HepG2 (cell line): ENCODE measurements around the gene DDIT4. TPM values are rescaled to one million over a fixed set of nuclear protein-coding genes. Genes with fewer than 3 reads are reported as not detected.
A peak's percentile ranks its signal among the peaks of the same experiment; 100 is the strongest.

Experiments used
- ATM ChIP-seq: fragments of 450-650 bp; IDR thresholded peaks from 2 replicates; pipeline ENCODE4 v1.7.1; 2017; ENCODE audit warnings: mild to moderate bottlenecking, borderline replicate concordance
- MIER3 ChIP-seq: IDR thresholded peaks from 2 replicates; pipeline ENCODE4 v1.6.1; 2016; ENCODE audit warnings: missing compliant biosample characterization, borderline replicate concordance
- NBN ChIP-seq: fragments of 450-650 bp; conservative IDR thresholded peaks from 2 replicates; pipeline ENCODE4 v1.6.1; 2017
- NFIC ChIP-seq: IDR thresholded peaks from 2 replicates; pipeline ENCODE4 v1.6.1; 2012; ENCODE audit warnings: mild to moderate bottlenecking, low read length, inconsistent platforms
- NFYC ChIP-seq: IDR thresholded peaks from 2 replicates; pipeline ENCODE4 v1.6.1; 2016; ENCODE audit warnings: missing genetic modification reagents, missing compliant biosample characterization
- NPAS2 ChIP-seq: sonication (generic); formaldehyde crosslinking; IDR thresholded peaks from 2 replicates; pipeline ENCODE4 v1.8.0; 2022; ENCODE audit warnings: mild to moderate bottlenecking, missing genetic modification reagents, borderline replicate concordance
- NR2F6 ChIP-seq, 2 experiments: IDR thresholded peaks; 2 replicates each; pipeline ENCODE4 v1.6.1; 2016; ENCODE audit warnings: antibody characterized with exemption in 1 of 2, mild to moderate bottlenecking in 1 of 2
- PBX3 ChIP-seq: sonication (generic); formaldehyde crosslinking; IDR thresholded peaks from 2 replicates; pipeline ENCODE4 v1.8.1; 2023; ENCODE audit warnings: missing genetic modification reagents, inconsistent platforms, borderline replicate concordance
- PRPF4 ChIP-seq: fragments of 200-400 bp; formaldehyde crosslinking; IDR thresholded peaks from 2 replicates; pipeline ENCODE4 v1.6.1; 2016; ENCODE audit warnings: low read length, low read depth; ENCODE audit not compliant: poor library complexity, severe bottlenecking
- RERE ChIP-seq: IDR thresholded peaks from 2 replicates; pipeline ENCODE4 v1.6.1; 2016; ENCODE audit warnings: low read depth, missing genetic modification reagents, missing compliant biosample characterization
- RFX3 ChIP-seq: IDR thresholded peaks from 2 replicates; pipeline ENCODE4 v1.6.1; 2016; ENCODE audit warnings: missing biosample characterization, missing genetic modification reagents
- SNAI1 ChIP-seq: sonication (generic); formaldehyde crosslinking; IDR thresholded peaks from 2 replicates; pipeline ENCODE4 v1.5.0; 2020; ENCODE audit warnings: mild to moderate bottlenecking, missing genetic modification reagents, borderline replicate concordance
- STAT6 ChIP-seq: sonication (generic); formaldehyde crosslinking; IDR thresholded peaks from 2 replicates; pipeline ENCODE4 v1.4.0; 2020; ENCODE audit warnings: missing genetic modification reagents, mild to moderate bottlenecking, borderline replicate concordance
- SUZ12 ChIP-seq: fragments of 150-350 bp; IDR thresholded peaks from 2 replicates; pipeline ENCODE4 v1.6.1; 2014; ENCODE audit warnings: low read depth, low read length
- TCF7 ChIP-seq: sonication (generic); IDR thresholded peaks from 2 replicates; pipeline ENCODE4 v1.6.1; 2016; ENCODE audit warnings: antibody characterized with exemption, low read depth
- ZBTB46 ChIP-seq: sonication (generic); formaldehyde crosslinking; IDR thresholded peaks from 2 replicates; pipeline ENCODE4 v1.4.0; 2020; ENCODE audit warnings: mild to moderate bottlenecking, missing genetic modification reagents, borderline replicate concordance
- ZIK1 ChIP-seq: sonication (generic); formaldehyde crosslinking; IDR thresholded peaks from 2 replicates; pipeline ENCODE4 v1.5.0; 2020; ENCODE audit warnings: mild to moderate bottlenecking, low read depth, missing genetic modification reagents, borderline replicate concordance
- ZSCAN22 ChIP-seq: sonication (generic); formaldehyde crosslinking; IDR thresholded peaks from 2 replicates; pipeline ENCODE4 v1.4.0; 2020; ENCODE audit warnings: mild to moderate bottlenecking, missing genetic modification reagents
- polyA plus RNA-seq, 8 experiments: library from polyadenylated mRNA; depleted of rRNA in 3 of 8; stranded (reverse) in 7 of 8; unstranded in 1 of 8; fragments of >200 nt; fragmentation: Illumina TruSeq in 4 of 8; extraction: Trizol in 4 of 8; gene quantifications; 2 replicates each; pipeline versions ENCODE4 v1.2.1 to v1.2.3, GENCODE V29; 2011 to 2016; ENCODE audit warnings: low read depth in 4 of 8, missing spikeins in 1 of 8, mixed read lengths in 1 of 8; ENCODE audit not compliant: insufficient read depth in 1 of 8
- total RNA-seq, 5 experiments: library from RNA; depleted of rRNA; stranded (reverse); fragments of >200 nt; fragmentation: Illumina TruSeq; extraction: Trizol; gene quantifications; 2 replicates each; pipeline ENCODE4 v1.2.3, GENCODE V29; 2016; ENCODE audit warnings: low read depth in 1 of 5

DDIT4 gene
- total and polyA plus RNA-seq, 2 of the 13 experiments (the other 11 are each of a cell fraction or from before 2014, with no cell fraction given): 35.6 to 40.7 TPM

- TF ChIP-seq RERE (CRISPR knock-in tag) (peak; percentile 9; the same call in 1 of the 2 replicates), ATM (no peak), ZSCAN22 (no peak; the same call in 1 of the 2 replicates), NR2F6 (IDR thresholded peaks at IDR 0.05) (peak; percentile 96), NR2F6 (CRISPR knock-in tag; IDR thresholded peaks at IDR 0.05) (peak; percentile 95), PRPF4 (peak; percentile 90), MIER3 (CRISPR knock-in tag) (peak; percentile 31; the same call in 1 of the 2 replicates), ZBTB46 (CRISPR knock-in tag) (no peak), ZIK1 (no peak), RFX3 (CRISPR knock-in tag) (no peak), NPAS2 (CRISPR knock-in tag) (no peak), STAT6 (CRISPR knock-in tag) (no peak; the same call in 1 of the 2 replicates), SUZ12 (no peak), NBN (no peak), PBX3 (no peak), NFIC (peak; percentile 61; the same call in 1 of the 2 replicates), NFYC (CRISPR knock-in tag) (peak; percentile 32; the same call in 1 of the 2 replicates), TCF7 (no peak), SNAI1 (CRISPR knock-in tag) (no peak)
Measured at GRCh38 chr10:72260239-72260975, 13.3 kb upstream of the DDIT4 start (continued).
